K562 (cell line): ENCODE results near the gene TEPSIN. TPM values are rescaled to one million over a fixed set of nuclear protein-coding genes. Genes with fewer than 3 reads are reported as not detected.

Experiments
- HDAC1 ChIP-seq, 2 experiments: fragments of 450-650 bp; IDR thresholded peaks; 2 replicates each; pipeline ENCODE4 v1.6.1; 2016 to 2017; ENCODE audit warnings: inconsistent platforms in 1 of 2, mild to moderate bottlenecking in 1 of 2, moderate library complexity in 1 of 2
- PCBP2 ChIP-seq: fragments of 200-400 bp; formaldehyde crosslinking; IDR thresholded peaks from 2 replicates; pipeline ENCODE4 v1.6.1; 2018; ENCODE audit warnings: low read length, low read depth, mild to moderate bottlenecking, moderate library complexity; ENCODE audit not compliant: poor library complexity, severe bottlenecking
- U2AF2 ChIP-seq: fragments of 200-400 bp; formaldehyde crosslinking; optimal IDR thresholded peaks from 2 replicates; pipeline ENCODE3; 2017; ENCODE audit warnings: low read depth, mild to moderate bottlenecking, low read length
- ZNF316 ChIP-seq: fragments of 450-650 bp; IDR thresholded peaks from 2 replicates; pipeline ENCODE4 v1.6.1; 2016
- polyA plus RNA-seq, 8 experiments: library from polyadenylated mRNA; depleted of rRNA in 4 of 8; stranded (reverse) in 5 of 8; unstranded in 3 of 8; fragments of >200 nt; fragmentation: Nextera tagmentation in 2 of 8; fragmentation: Illumina TruSeq in 1 of 8; extraction: Ambion mirVana in 2 of 8; extraction: Trizol in 1 of 8; gene quantifications; 2 replicates each; pipeline versions ENCODE4 v1.2.1 to v1.2.3, GENCODE V29; 2011 to 2014; ENCODE audit warnings: inconsistent platforms in 1 of 8, missing spikeins in 1 of 8
- total RNA-seq, 7 experiments: library from RNA; depleted of rRNA in 6 of 7; stranded (reverse); fragments of >200 nt in 6 of 7; fragmentation: Illumina TruSeq in 2 of 7; extraction: Trizol in 2 of 7; gene quantifications; 2 replicates each; pipeline versions ENCODE4 v1.2.1 to v1.2.3, GENCODE V29; 2011 to 2021; ENCODE audit warnings: low replicate concordance in 1 of 7
- TF ChIP-seq, protein P1 (sequence below), 2 experiments: fragments of 450-650 bp; IDR thresholded peaks; 2 replicates each; pipeline ENCODE4 v1.6.1; 2016; ENCODE audit warnings: mild to moderate bottlenecking in 2 of 2, borderline replicate concordance in 1 of 2, low read depth in 1 of 2, moderate library complexity in 1 of 2

The TEPSIN gene
- total and polyA plus RNA-seq, 9 of the 15 experiments (the other 6 are each of a cell fraction or from before 2014, with no cell fraction given), result 0.80 to 29.8 (median 5.3) TPM

- TF ChIP-seq, protein P1, sequence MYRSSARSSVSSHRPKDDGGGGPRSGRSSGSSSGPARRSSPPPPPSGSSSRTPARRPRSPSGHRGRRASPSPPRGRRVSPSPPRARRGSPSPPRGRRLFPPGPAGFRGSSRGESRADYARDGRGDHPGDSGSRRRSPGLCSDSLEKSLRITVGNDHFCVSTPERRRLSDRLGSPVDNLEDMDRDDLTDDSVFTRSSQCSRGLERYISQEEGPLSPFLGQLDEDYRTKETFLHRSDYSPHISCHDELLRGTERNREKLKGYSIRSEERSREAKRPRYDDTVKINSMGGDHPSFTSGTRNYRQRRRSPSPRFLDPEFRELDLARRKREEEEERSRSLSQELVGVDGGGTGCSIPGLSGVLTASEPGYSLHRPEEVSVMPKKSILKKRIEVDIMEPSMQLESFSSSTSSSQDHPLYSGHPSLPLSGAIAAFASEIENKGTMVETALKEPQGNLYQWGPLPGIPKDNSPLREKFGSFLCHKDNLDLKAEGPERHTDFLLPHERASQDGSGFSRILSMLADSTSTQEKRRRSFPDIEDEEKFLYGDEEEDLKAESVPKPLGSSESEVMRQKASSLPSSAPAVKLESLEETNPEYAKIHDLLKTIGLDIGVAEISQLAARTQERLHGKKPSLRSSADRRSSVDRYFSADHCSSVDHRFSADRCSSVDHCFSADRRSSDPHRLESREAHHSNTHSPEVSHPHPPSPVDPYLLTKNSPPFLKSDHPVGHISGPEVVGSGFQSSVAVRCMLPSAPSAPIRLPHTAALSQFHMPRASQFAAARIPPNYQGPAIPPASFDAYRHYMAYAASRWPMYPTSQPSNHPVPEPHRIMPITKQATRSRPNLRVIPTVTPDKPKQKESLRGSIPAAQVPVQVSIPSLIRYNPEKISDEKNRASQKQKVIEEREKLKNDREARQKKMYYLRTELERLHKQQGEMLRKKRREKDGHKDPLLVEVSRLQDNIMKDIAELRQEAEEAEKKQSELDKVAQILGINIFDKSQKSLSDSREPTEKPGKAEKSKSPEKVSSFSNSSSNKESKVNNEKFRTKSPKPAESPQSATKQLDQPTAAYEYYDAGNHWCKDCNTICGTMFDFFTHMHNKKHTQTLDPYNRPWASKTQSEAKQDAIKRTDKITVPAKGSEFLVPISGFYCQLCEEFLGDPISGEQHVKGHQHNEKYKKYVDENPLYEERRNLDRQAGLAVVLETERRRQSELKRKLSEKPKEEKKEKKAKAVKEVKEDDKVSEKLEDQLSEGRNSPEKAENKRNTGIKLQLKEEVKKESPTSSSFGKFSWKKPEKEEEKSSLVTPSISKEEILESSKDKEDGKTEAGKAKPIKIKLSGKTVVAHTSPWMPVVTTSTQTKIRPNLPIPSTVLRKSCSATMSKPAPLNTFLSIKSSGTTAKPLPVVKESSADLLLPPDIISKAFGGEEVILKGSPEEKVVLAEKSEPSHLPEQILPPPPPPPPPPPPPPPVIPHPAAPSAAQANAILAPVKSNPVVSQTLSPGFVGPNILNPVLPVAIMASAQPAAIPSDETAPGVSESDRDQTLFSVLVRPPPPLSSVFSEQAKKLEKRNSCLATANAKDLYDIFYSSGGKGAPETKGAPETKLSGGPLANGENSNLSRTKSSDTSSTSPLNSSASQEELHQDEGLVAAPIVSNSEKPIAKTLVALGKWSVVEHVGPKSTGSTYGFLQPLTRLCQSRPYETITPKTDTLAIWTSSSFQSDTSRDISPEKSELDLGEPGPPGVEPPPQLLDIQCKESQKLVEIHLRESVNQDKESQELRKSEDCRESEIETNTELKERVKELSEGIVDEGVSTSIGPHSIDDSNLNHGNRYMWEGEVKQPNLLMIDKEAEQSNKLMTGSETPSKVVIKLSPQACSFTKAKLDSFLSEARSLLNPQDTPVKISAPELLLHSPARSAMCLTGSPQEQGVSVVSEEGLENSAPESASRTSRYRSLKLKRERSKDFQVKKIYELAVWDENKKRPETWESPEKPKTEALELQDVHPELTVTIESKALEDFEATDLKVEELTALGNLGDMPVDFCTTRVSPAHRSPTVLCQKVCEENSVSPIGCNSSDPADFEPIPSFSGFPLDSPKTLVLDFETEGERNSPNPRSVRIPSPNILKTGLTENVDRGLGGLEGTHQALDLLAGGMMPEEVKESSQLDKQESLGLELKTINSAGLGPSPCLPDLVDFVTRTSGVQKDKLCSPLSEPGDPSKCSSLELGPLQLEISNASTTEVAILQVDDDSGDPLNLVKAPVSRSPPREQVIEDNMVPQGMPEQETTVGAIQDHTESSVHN (IDR thresholded peaks at IDR 0.05; ENCODE audit: borderline replicate concordance in 1 of 2, low read depth in 1 of 2), result no peak
- no peak for TF ChIP-seq PCBP2
- no peak for TF ChIP-seq U2AF2
- TF ChIP-seq ZNF316, result peak; percentile 57
- no peak for TF ChIP-seq HDAC1 (IDR thresholded peaks at IDR 0.05)
Measured at GRCh38 chr17:81248649-81249048, 9.8 kb upstream of the TEPSIN start (continued).
